H54 (cell line): ENCODE measurements around the gene MAP1LC3C.

Source experiments
- DNase-seq: peaks from one replicate; pipeline ENCODE4 v3.0.0; 2011; ENCODE audit warnings: low spot score, mixed read lengths; ENCODE audit not compliant: insufficient read length
- FAIRE-seq: peaks from 3 replicates; lab custom pipeline; 2011; peaks lifted over from hg19 to GRCh38; lab: Jason Lieb, UNC
- POLR2A ChIP-seq: IDR thresholded peaks from 2 replicates; pipeline ENCODE4 v1.6.1; 2011; ENCODE audit warnings: low read depth, mild to moderate bottlenecking, low read length

Gene MAP1LC3C

GRCh38 chr1:241999026-241999425 is at the start of gene MAP1LC3C:
Gene MAP1LC3C (minus strand): TSS chr1:241999098. CDS start chr1:241999008, 90 bp downstream.
- TF ChIP-seq POLR2A = no peak
- DNase-seq (no peak), FAIRE-seq (no peak)

GRCh38 chr1:242043165-242043564 is 44.3 kb upstream of the MAP1LC3C start:
- no peak for TF ChIP-seq POLR2A
- FAIRE-seq (no peak), DNase-seq (no peak)

GRCh38 chr1:242034392-242034791 is 35.5 kb upstream of the MAP1LC3C start:
- no peak for FAIRE-seq
- TF ChIP-seq POLR2A = no peak
- no peak for DNase-seq

- no peak for TF ChIP-seq POLR2A
- FAIRE-seq (no peak), DNase-seq (no peak)
These were observed 34.5 kb upstream of the MAP1LC3C start for GRCh38 chr1:242033447-242033846.

- TF ChIP-seq POLR2A = no peak
- FAIRE-seq = no peak
These were observed 31.2 kb upstream of the MAP1LC3C start for GRCh38 chr1:242030071-242030470.

GRCh38 chr1:242025681-242026080 is 26.8 kb upstream of the MAP1LC3C start:
- FAIRE-seq = no peak
- no peak for TF ChIP-seq POLR2A
- DNase-seq = no peak

More at GRCh38 chr1:242030071-242030470, 31.2 kb upstream of the MAP1LC3C start:
- peak; percentile 37 for DNase-seq

- no peak for DNase-seq
- no peak for TF ChIP-seq POLR2A
- FAIRE-seq = no peak
These were observed 24.9 kb upstream of the MAP1LC3C start for GRCh38 chr1:242023805-242024204.

- no peak for TF ChIP-seq POLR2A
- FAIRE-seq (no peak), DNase-seq (no peak)
These were observed 20.1 kb upstream of the MAP1LC3C start for GRCh38 chr1:242019018-242019417.

- no peak for TF ChIP-seq POLR2A
- FAIRE-seq = no peak
- no peak for DNase-seq
These were observed 18.8 kb upstream of the MAP1LC3C start for GRCh38 chr1:242017580-242018233.

GRCh38 chr1:242016479-242016878 is 17.6 kb upstream of the MAP1LC3C start:
- no peak for TF ChIP-seq POLR2A
- DNase-seq = no peak
- no peak for FAIRE-seq

GRCh38 chr1:242011894-242012660 is 13.2 kb upstream of the MAP1LC3C start:
- peak; percentile 26 for DNase-seq
- TF ChIP-seq POLR2A = no peak
- FAIRE-seq = no peak

- TF ChIP-seq POLR2A = no peak
- FAIRE-seq (no peak), DNase-seq (no peak)
These were observed 10.1 kb upstream of the MAP1LC3C start for GRCh38 chr1:242008826-242009495.

- FAIRE-seq = no peak
- no peak for TF ChIP-seq POLR2A
- DNase-seq = no peak
These were observed 8.1 kb upstream of the MAP1LC3C start for GRCh38 chr1:242006976-242007375.
